Neutrophil (primary cell): ENCODE measurements around the gene TJP2.

Experiments
- H3K27ac ChIP-seq: fragments of 200-600 bp; sonication (generic); 2 replicates; pipeline ENCODE4 v1.5.1; 2016; ENCODE audit warnings: mild to moderate bottlenecking, moderate library complexity
- H3K27me3 ChIP-seq: fragments of 200-600 bp; sonication (generic); 2 replicates; pipeline ENCODE4 v1.6.0; 2016; ENCODE audit warnings: mild to moderate bottlenecking
- H3K36me3 ChIP-seq: fragments of 200-600 bp; sonication (generic); 2 replicates; pipeline ENCODE4 v1.5.1; 2017
- H3K4me1 ChIP-seq, 2 experiments: fragments of 200-600 bp in 1 of 2; sonication (generic) in 1 of 2; 1 replicate in 1 of 2; 2 replicates in 1 of 2; pipeline versions ENCODE4 v1.5.1 to v1.6.1; 2013 to 2016; ENCODE audit warnings: low read depth in 1 of 2, low read length in 1 of 2, mild to moderate bottlenecking in 1 of 2, moderate library complexity in 1 of 2; ENCODE audit not compliant: control insufficient read depth in 1 of 2, insufficient read depth in 1 of 2
- H3K4me3 ChIP-seq, 2 experiments: fragments of 200-600 bp in 1 of 2; sonication (generic) in 1 of 2; 1 replicate in 1 of 2; 2 replicates in 1 of 2; pipeline ENCODE4 v1.5.1; 2013 to 2016; ENCODE audit warnings: low read depth in 1 of 2, low read length in 1 of 2, mild to moderate bottlenecking in 1 of 2, moderate library complexity in 1 of 2
- H3K9me3 ChIP-seq: fragments of 200-600 bp; sonication (generic); 2 replicates; pipeline ENCODE4 v1.5.1; 2016
- CTCF ChIP-seq: fragments of 200-600 bp; sonication (generic); IDR thresholded peaks from 2 replicates; pipeline ENCODE4 v1.5.1; 2016; ENCODE audit warnings: antibody characterized with exemption

The TJP2 gene

GRCh38 chr9:69172895-69173294 is 1.2 kb upstream of the TJP2 start:
- H3K4me1 ChIP-seq, result peaks cover 27 to 28% of the 10 kb centered on the region in 2 experiments
- H3K9me3 ChIP-seq, result no peaks in the 10 kb centered on the region
- peaks cover 21% of the 10 kb centered on the region for H3K27me3 ChIP-seq
- no peak overlapping the region for H3K4me3 ChIP-seq
- H3K36me3 ChIP-seq, result no peaks in the 10 kb centered on the region
- no peak overlapping the region for H3K27ac ChIP-seq
- TF ChIP-seq CTCF, result no peak

GRCh38 chr9:69173497-69173890 is 583 bp upstream of the TJP2 start:
- Histone ChIP-seq H3K9me3 (no peaks in the 10 kb centered on the region), H3K4me1 (peaks cover 27 to 28% of the 10 kb centered on the region in 2 experiments), H3K4me3 (peak overlapping the region; percentile 66 to 67), H3K27me3 (peaks cover 21% of the 10 kb centered on the region), H3K36me3 (no peaks in the 10 kb centered on the region), H3K27ac (peak overlapping the region; percentile 33)
- TF ChIP-seq CTCF, result no peak

GRCh38 chr9:69174616-69175463 is 763 bp downstream of the TJP2 start:
- Histone ChIP-seq H3K27ac (no peak overlapping the region), H3K9me3 (no peaks in the 10 kb centered on the region), H3K4me3 (peak overlapping the region; percentile 66 to 67), H3K4me1 (peaks cover 23 to 28% of the 10 kb centered on the region in 2 experiments), H3K27me3 (peaks cover 21% of the 10 kb centered on the region), H3K36me3 (no peaks in the 10 kb centered on the region)
- TF ChIP-seq CTCF, result no peak

GRCh38 chr9:69175486-69175885 is 1.4 kb downstream of the TJP2 start:
- Histone ChIP-seq H3K4me1 (peaks cover 23 to 28% of the 10 kb centered on the region in 2 experiments), H3K4me3 (peak overlapping the region; percentile 66 to 67), H3K27ac (no peak overlapping the region), H3K27me3 (peaks cover 21% of the 10 kb centered on the region), H3K9me3 (no peaks in the 10 kb centered on the region), H3K36me3 (no peaks in the 10 kb centered on the region)
- TF ChIP-seq CTCF, result no peak

- H3K27me3 ChIP-seq, result peaks cover 21% of the 10 kb centered on the region
- TF ChIP-seq CTCF, result no peak
- H3K9me3 ChIP-seq, result no peaks in the 10 kb centered on the region
- no peak overlapping the region for H3K27ac ChIP-seq
- H3K4me1 ChIP-seq, result peaks cover 29 to 36% of the 10 kb centered on the region in 2 experiments
- no peaks in the 10 kb centered on the region for H3K36me3 ChIP-seq
- H3K4me3 ChIP-seq, result no peak overlapping the region
Observed at GRCh38 chr9:69176471-69177171, 2.5 kb downstream of the TJP2 start.
